HepG2 (cell line): ENCODE data around the gene ARMH4. TPM values are rescaled to one million over a fixed set of nuclear protein-coding genes. Genes with fewer than 3 reads are reported as not detected.
A peak's percentile ranks its signal among the peaks of the same experiment; 100 is the strongest.

ENCODE experiments used
- ATAC-seq: fragments of 200-7000 bp; cut with Tn5 transposase; 3 replicates; pipeline ENCODE4 v1.9.1; 2020; ENCODE audit warnings: mild to moderate bottlenecking, moderate library complexity
- BruUV-seq: library from RNA; stranded (reverse); fragments of 400-500 nt; replicated peaks from 2 replicates; lab custom pipeline; 2021; lab: Mats Ljungman, UMichigan
- CTCF ChIA-PET: fragments of 300-600 bp; formaldehyde crosslinking; extraction: SDS; loops from one replicate; lab custom pipeline; 2021; ENCODE audit warnings: low total read pairs, inconsistent platforms, low intra/inter-chr PET ratio; lab: Yijun Ruan, JAX
- POLR2A ChIA-PET: fragments of 350-600 bp; sonication (Branson Sonifier 250); formaldehyde crosslinking; loops from one replicate; lab custom pipeline; 2020; ENCODE audit warnings: antibody characterized with exemption, inconsistent platforms; lab: Yijun Ruan, JAX
- DNase-seq: peaks from one replicate; pipeline ENCODE4 v3.0.0-alpha.2; 2015; ENCODE audit warnings: low spot score
- FAIRE-seq: peaks from 3 replicates; lab custom pipeline; 2011; peaks lifted over from hg19 to GRCh38; lab: Jason Lieb, UNC
- H2AFZ ChIP-seq: one replicate; pipeline ENCODE4 v1.6.1; 2011; ENCODE audit warnings: low read length, inconsistent platforms
- H3K27ac ChIP-seq: fragments of 300-600 bp; 3 replicates; pipeline ENCODE4 v1.8.0; 2011; ENCODE audit warnings: mixed run types, mild to moderate bottlenecking, mixed read lengths, low read length, inconsistent platforms; ENCODE audit not compliant: insufficient read depth; ENCODE audit errors: extremely low read length
- H3K27me3 ChIP-seq, 2 experiments: fragments of 200-600 bp in 1 of 2; 2 replicates in 1 of 2; 3 replicates in 1 of 2; pipeline versions ENCODE4 v1.6.0 to v1.8.0; 2011; ENCODE audit warnings: low read length in 2 of 2, mild to moderate bottlenecking in 2 of 2, moderate library complexity in 2 of 2, inconsistent platforms in 1 of 2; ENCODE audit not compliant: insufficient read depth in 2 of 2, control insufficient read depth in 1 of 2
- H3K36me3 ChIP-seq, 2 experiments: fragments of 200-600 bp in 1 of 2; replicated peaks in 1 of 2; 2 replicates in 1 of 2; 3 replicates in 1 of 2; pipeline versions ENCODE4 v1.5.1 to v1.8.0; 2011; ENCODE audit warnings: low read length in 2 of 2, inconsistent platforms in 1 of 2; ENCODE audit not compliant: insufficient read depth in 2 of 2, control insufficient read depth in 1 of 2
- H3K4me1 ChIP-seq: 2 replicates; pipeline ENCODE4 v1.5.1; 2012; ENCODE audit warnings: low read length, inconsistent platforms; ENCODE audit not compliant: insufficient read depth
- H3K4me2 ChIP-seq: 2 replicates; pipeline ENCODE4 v1.6.0; 2011; ENCODE audit warnings: low read depth, low read length, inconsistent platforms
- H3K4me3 ChIP-seq, 3 experiments: fragments of 200-600 bp in 1 of 3; sonication (generic), shearing (Covaris generic) in 1 of 3; replicated peaks in 1 of 3; 2 replicates each; pipeline ENCODE4 v1.5.1; 2011 to 2016; ENCODE audit warnings: low read length in 3 of 3, inconsistent platforms in 2 of 3, low read depth in 2 of 3, mild to moderate bottlenecking in 2 of 3, control low read depth in 1 of 3, mixed read lengths in 1 of 3; ENCODE audit not compliant: insufficient read depth in 1 of 3
- H3K79me2 ChIP-seq: one replicate; pipeline ENCODE4 v1.6.1; 2011; ENCODE audit warnings: low read length, inconsistent platforms; ENCODE audit not compliant: insufficient read depth
- H3K9ac ChIP-seq: 2 replicates; pipeline ENCODE4 v1.6.0; 2011; ENCODE audit warnings: mild to moderate bottlenecking, low read depth, low read length, inconsistent platforms; ENCODE audit not compliant: insufficient read depth
- H3K9me3 ChIP-seq: 2 replicates; pipeline ENCODE4 v1.5.1; 2012; ENCODE audit warnings: mild to moderate bottlenecking, low read length
- H4K20me1 ChIP-seq: 2 replicates; pipeline ENCODE4 v1.6.0; 2011; ENCODE audit warnings: inconsistent platforms, mild to moderate bottlenecking, low read length, moderate library complexity; ENCODE audit not compliant: insufficient read depth
- HMGXB4 ChIP-seq, 2 experiments: sonication (generic) in 1 of 2; formaldehyde crosslinking in 1 of 2; IDR thresholded peaks; 2 replicates each; pipeline versions ENCODE4 v1.4.0 to v1.6.1; 2018 to 2020; ENCODE audit warnings: missing genetic modification reagents in 2 of 2, borderline replicate concordance in 1 of 2, low read depth in 1 of 2, mild to moderate bottlenecking in 1 of 2, missing biosample characterization in 1 of 2
- HNRNPK ChIP-seq: fragments of 200-400 bp; formaldehyde crosslinking; IDR thresholded peaks from 2 replicates; pipeline ENCODE4 v1.6.1; 2018; ENCODE audit warnings: low read length, low read depth, moderate library complexity, mild to moderate bottlenecking; ENCODE audit not compliant: poor library complexity, severe bottlenecking
- ZBTB40 ChIP-seq, 2 experiments: fragments of 450-650 bp in 1 of 2; sonication (generic) in 1 of 2; formaldehyde crosslinking in 1 of 2; IDR thresholded peaks; 2 replicates each; pipeline versions ENCODE4 v1.6.1 to v1.8.0; 2016 to 2022; ENCODE audit warnings: antibody characterized with exemption in 1 of 2, mild to moderate bottlenecking in 1 of 2, missing genetic modification reagents in 1 of 2
- ZFP37 ChIP-seq: sonication (generic); formaldehyde crosslinking; IDR thresholded peaks from 2 replicates; pipeline ENCODE4 v1.4.0; 2020; ENCODE audit warnings: missing genetic modification reagents, borderline replicate concordance
- ZNF564 ChIP-seq: sonication (generic); formaldehyde crosslinking; IDR thresholded peaks from 2 replicates; pipeline ENCODE4 v1.8.1; 2023; ENCODE audit warnings: mild to moderate bottlenecking, missing genetic modification reagents
- WGBS: methylation state at CpG from one replicate; pipeline ENCODE4 v1.1.6; 2017; ENCODE audit warnings: low lambda C conversion rate; 5-methylcytosine and 5-hydroxymethylcytosine counted together
- in situ Hi-C: cut with HindIII; loops from 2 replicates; pipeline ENCODE4 v1.10.0; 2017; ENCODE audit warnings: low pct_unique_long_range_greater_than_20kb; ENCODE audit not compliant: extremely low pct_ligation_motif_present
- intact Hi-C: fragments of 100-400 bp; cut with micrococcal nuclease; formaldehyde crosslinking; loops from one replicate; pipeline ENCODE4 v1.10.0; 2022; ENCODE audit not compliant: unreplicated experiment
- polyA plus RNA-seq, 8 experiments: library from polyadenylated mRNA; depleted of rRNA in 3 of 8; stranded (reverse) in 7 of 8; unstranded in 1 of 8; fragments of >200 nt; fragmentation: Illumina TruSeq in 4 of 8; extraction: Trizol in 4 of 8; gene quantifications; 2 replicates each; pipeline versions ENCODE4 v1.2.1 to v1.2.3, GENCODE V29; 2011 to 2016; ENCODE audit warnings: low read depth in 4 of 8, missing spikeins in 1 of 8, mixed read lengths in 1 of 8; ENCODE audit not compliant: insufficient read depth in 1 of 8
- total RNA-seq, 5 experiments: library from RNA; depleted of rRNA; stranded (reverse); fragments of >200 nt; fragmentation: Illumina TruSeq; extraction: Trizol; gene quantifications; 2 replicates each; pipeline ENCODE4 v1.2.3, GENCODE V29; 2016; ENCODE audit warnings: low read depth in 1 of 5

The ARMH4 gene
- total and polyA plus RNA-seq, 2 of the 13 experiments (the other 11 are each of a cell fraction or from before 2014, with no cell fraction given): 0.02 to 0.18 TPM

GRCh38 chr14:58177125-58177524 is 25.1 kb upstream of the ARMH4 start:
- H3K4me2 ChIP-seq: no peak overlapping the region
- 3% methylated on average over 5 of the region's 5 CpGs for WGBS
- POLR2A ChIA-PET: no interaction called here

GRCh38 chr14:58171090-58171489 is 19.1 kb upstream of the ARMH4 start:
- ChIA-PET CTCF (no interaction called here), POLR2A (interaction anchor here (1.0 kb wide), 1 partner anchor 29 kb away, joined by 4 read pairs; the partner anchor contains the start of gene ACTR10)
- ATAC-seq (peak; percentile 99), FAIRE-seq (peak; percentile 95), DNase-seq (peak; percentile 79)
- Histone ChIP-seq H3K4me2 (peak overlapping the region; percentile 58), H2AFZ (peak overlapping the region; percentile 30), H4K20me1 (no peaks in the 10 kb centered on the region), H3K9me3 (no peaks in the 10 kb centered on the region), H3K27me3 (no peaks in the 10 kb centered on the region), H3K36me3 (no peaks in the 10 kb centered on the region), H3K79me2 (no peaks in the 10 kb centered on the region), H3K4me1 (peaks cover 12% of the 10 kb centered on the region), H3K9ac (no peak overlapping the region), H3K27ac (no peak overlapping the region), H3K4me3 (no peak overlapping the region)
- BruUV-seq: no TSS peak
- intact Hi-C loops: no loop called here
- 0% methylated on average over 4 of the region's 6 CpGs for WGBS
- in situ Hi-C loops: no loop called here
- TF ChIP-seq ZBTB40 (IDR thresholded peaks at IDR 0.05) (no peak), ZBTB40 (CRISPR knock-in tag; IDR thresholded peaks at IDR 0.05) (no peak), ZNF564 (no peak)

More at GRCh38 chr14:58177125-58177524, 25.1 kb upstream of the ARMH4 start:
- Histone ChIP-seq H3K4me1 (no peaks in the 10 kb centered on the region), H4K20me1 (no peaks in the 10 kb centered on the region), H3K27me3 (no peaks in the 10 kb centered on the region), H3K9ac (no peak overlapping the region), H2AFZ (no peak overlapping the region), H3K36me3 (no peaks in the 10 kb centered on the region), H3K27ac (no peak overlapping the region), H3K4me3 (no peak overlapping the region), H3K9me3 (no peaks in the 10 kb centered on the region), H3K79me2 (no peaks in the 10 kb centered on the region)
- no TSS peak for BruUV-seq
- ATAC-seq (no peak), DNase-seq (no peak), FAIRE-seq (no peak)
- intact Hi-C loops (no loop called here), in situ Hi-C loops (no loop called here)
- peak; percentile 6 for TF ChIP-seq HNRNPK
- no peak for TF ChIP-seq HMGXB4 (CRISPR knock-in tag; IDR thresholded peaks at IDR 0.05; ENCODE audit: borderline replicate concordance in 1 of 2, low read depth in 1 of 2)
- TF ChIP-seq ZFP37: no peak
- CTCF ChIA-PET: no interaction called here
